ENCODE results near the gene GLRX5. TPM values are rescaled to one million over a fixed set of nuclear protein-coding genes. Genes with fewer than 3 reads are reported as not detected.

GLRX5 gene
- total RNA-seq, 1 experiment from 2014 or later: 62.2 TPM

DNA sequence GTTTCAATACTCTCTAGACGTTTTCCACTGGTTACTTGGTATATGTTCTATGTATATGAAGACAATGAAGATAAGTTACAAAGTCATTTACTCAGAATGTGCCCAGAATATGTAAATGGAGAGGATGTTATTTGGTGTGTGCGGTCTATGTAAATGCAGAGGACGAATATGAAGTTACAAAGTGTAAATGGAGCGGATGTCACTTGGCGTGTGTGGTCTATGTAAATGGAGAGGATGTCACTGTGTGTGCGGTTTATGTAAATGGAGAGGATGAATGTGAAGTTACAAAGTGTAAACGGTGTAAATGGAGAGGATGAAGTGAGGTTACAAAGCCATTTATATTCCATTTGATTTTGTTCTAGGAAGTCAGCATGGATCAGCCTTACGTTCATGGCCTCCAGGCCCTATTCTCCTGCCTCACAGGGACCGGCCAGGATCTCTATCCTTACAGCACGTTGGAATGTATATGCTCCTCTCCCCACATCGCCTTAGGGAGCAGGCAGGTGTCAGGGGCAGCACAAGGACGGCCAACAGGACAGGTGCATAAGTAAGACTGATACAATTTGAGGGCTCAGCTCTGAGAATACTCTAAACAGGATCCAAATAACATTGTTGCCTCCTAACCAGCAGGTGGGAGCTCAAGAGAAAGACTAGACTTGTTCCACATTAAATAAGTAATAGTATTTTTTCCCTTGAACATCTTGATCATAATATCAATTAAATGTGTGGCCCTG lies 42.4 kb downstream of the GLRX5 start:
- no peak overlapping the region for H2BK5ac ChIP-seq (ENCODE audit: insufficient read length, low read length)
- no peak overlapping the region for H3K4ac ChIP-seq (ENCODE audit: low read depth, low read length)
- H3K23ac ChIP-seq (ENCODE audit: insufficient read length, low read depth, low read length): no peak overlapping the region
- H2BK120ac ChIP-seq (ENCODE audit: low read depth, low read length, poor library complexity, severe bottlenecking): no peak overlapping the region
- no peaks in the 10 kb centered on the region for H4K20me1 ChIP-seq (ENCODE audit: control insufficient read depth, insufficient read depth, insufficient read length)
- Mint-ChIP-seq H3K9me3 (peaks cover 0 to 2% of the 10 kb centered on the region in 2 experiments; a peak in 2 of 5 replicates), H3K27ac (no peak overlapping the region), H3K36me3 (ENCODE audit: insufficient read depth in 1 of 3, low read depth in 3 of 3) (peaks cover 0 to 3% (median 0%) of the 10 kb centered on the region in 3 experiments; a peak in 1 of 7 replicates), H3K4me1 (peaks cover 32 to 33% of the 10 kb centered on the region in 2 experiments), H3K4me3 (no peak overlapping the region), H3K27me3 (ENCODE audit: low read depth) (peaks cover 86% of the 10 kb centered on the region)
- no peak overlapping the region for H4K5ac ChIP-seq (ENCODE audit: insufficient read length, low read depth, low read length)
- no peak overlapping the region for H2AFZ ChIP-seq (ENCODE audit: low read length)
- no peak overlapping the region for H3K14ac ChIP-seq (ENCODE audit: insufficient read depth, low read length)
- no peak overlapping the region for H3K9ac ChIP-seq (ENCODE audit: extremely low read depth, insufficient read length, low read length)
- TF ChIP-seq, protein P1, sequence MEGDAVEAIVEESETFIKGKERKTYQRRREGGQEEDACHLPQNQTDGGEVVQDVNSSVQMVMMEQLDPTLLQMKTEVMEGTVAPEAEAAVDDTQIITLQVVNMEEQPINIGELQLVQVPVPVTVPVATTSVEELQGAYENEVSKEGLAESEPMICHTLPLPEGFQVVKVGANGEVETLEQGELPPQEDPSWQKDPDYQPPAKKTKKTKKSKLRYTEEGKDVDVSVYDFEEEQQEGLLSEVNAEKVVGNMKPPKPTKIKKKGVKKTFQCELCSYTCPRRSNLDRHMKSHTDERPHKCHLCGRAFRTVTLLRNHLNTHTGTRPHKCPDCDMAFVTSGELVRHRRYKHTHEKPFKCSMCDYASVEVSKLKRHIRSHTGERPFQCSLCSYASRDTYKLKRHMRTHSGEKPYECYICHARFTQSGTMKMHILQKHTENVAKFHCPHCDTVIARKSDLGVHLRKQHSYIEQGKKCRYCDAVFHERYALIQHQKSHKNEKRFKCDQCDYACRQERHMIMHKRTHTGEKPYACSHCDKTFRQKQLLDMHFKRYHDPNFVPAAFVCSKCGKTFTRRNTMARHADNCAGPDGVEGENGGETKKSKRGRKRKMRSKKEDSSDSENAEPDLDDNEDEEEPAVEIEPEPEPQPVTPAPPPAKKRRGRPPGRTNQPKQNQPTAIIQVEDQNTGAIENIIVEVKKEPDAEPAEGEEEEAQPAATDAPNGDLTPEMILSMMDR (conservative IDR thresholded peaks at IDR 0.05): no peak
- no peak overlapping the region for H2BK15ac ChIP-seq (ENCODE audit: low read depth, low read length)
- DNase-seq: no peak
- no peak overlapping the region for H3K56ac ChIP-seq (ENCODE audit: insufficient read length, low read depth, low read length)
- no peak overlapping the region for H2BK20ac ChIP-seq (ENCODE audit: low read depth, low read length, poor library complexity, severe bottlenecking)
- H4K8ac ChIP-seq (replicated peaks; ENCODE audit: insufficient read length, low read depth, low read length): no peak overlapping the region
- no peaks in the 10 kb centered on the region for H3K79me1 ChIP-seq (ENCODE audit: insufficient read depth, low read depth, low read length, poor library complexity, severe bottlenecking)
- H3K4me1 ChIP-seq (ENCODE audit: insufficient read depth, low read length): no peaks in the 10 kb centered on the region
- WGBS (ENCODE audit: extremely low coverage, insufficient read length, low lambda C conversion rate): 94% methylated on average over 3 of the region's 12 CpGs
- no peak overlapping the region for H2BK12ac ChIP-seq (ENCODE audit: insufficient read length, low read depth, low read length)
- H3T11ph ChIP-seq (ENCODE audit: low read length): no peak overlapping the region
- no peak overlapping the region for H3K27ac ChIP-seq (ENCODE audit: insufficient read length, low read depth, low read length)
- no peaks in the 10 kb centered on the region for H3K23me2 ChIP-seq (ENCODE audit: insufficient read length, low read depth, low read length, poor library complexity, severe bottlenecking)
- no peak overlapping the region for H4K91ac ChIP-seq (ENCODE audit: insufficient read length, low read depth, low read length)
- H3K4me2 ChIP-seq (ENCODE audit: insufficient read depth, insufficient read length, low read length): no peak overlapping the region
- H3K18ac ChIP-seq (ENCODE audit: insufficient read length, low read depth, low read length): no peak overlapping the region
- no peak overlapping the region for H2AK5ac ChIP-seq (ENCODE audit: insufficient read length, low read length)
- H3K79me2 ChIP-seq (ENCODE audit: insufficient read depth, low read length): no peaks in the 10 kb centered on the region
- H3K27me3 ChIP-seq (ENCODE audit: insufficient read depth, low read length): no peaks in the 10 kb centered on the region; the same call in 1 of the 2 replicates
- no peaks in the 10 kb centered on the region for H3K9me3 ChIP-seq (ENCODE audit: control insufficient read depth, low read depth, low read length)
